ENCODE results near the gene CD151. TPM values are rescaled to one million over a fixed set of nuclear protein-coding genes. Genes with fewer than 3 reads are reported as not detected.

The CD151 gene
- polyA plus RNA-seq, 4 donors: 194 to 242 (median 203) TPM

- DNase-seq (ENCODE audit: low read depth in 4 of 4, low spot score in 3 of 4): no peak
Observed at GRCh38 chr11:796565-797295, 36.0 kb upstream of the CD151 start.

GRCh38 chr11:797296-798092 is 35.3 kb upstream of the CD151 start:
- DNase-seq (ENCODE audit: low read depth in 4 of 4, low spot score in 3 of 4): peak in 1 of 4 donors; percentile 64

GRCh38 chr11:798093-798713 is 34.5 kb upstream of the CD151 start, which contains the start of gene SLC25A22:
SLC25A22 (minus strand) TSS chr11:798281; CDS start chr11:795006, 3,275 bp downstream.
- peak in 1 of 4 donors; percentile 60 for DNase-seq (ENCODE audit: low read depth in 4 of 4, low spot score in 3 of 4)

GRCh38 chr11:799641-800316 is 33.0 kb upstream of the CD151 start:
- DNase-seq (ENCODE audit: low read depth in 4 of 4, low spot score in 3 of 4): no peak

- DNase-seq (ENCODE audit: low read depth in 4 of 4, low spot score in 3 of 4): no peak
Observed at GRCh38 chr11:800473-800872, 32.3 kb upstream of the CD151 start.

- DNase-seq (ENCODE audit: low read depth in 4 of 4, low spot score in 3 of 4): no peak
Observed at GRCh38 chr11:801097-801780, 31.5 kb upstream of the CD151 start.

GRCh38 chr11:802018-802617 is 30.6 kb upstream of the CD151 start:
- no peak for DNase-seq (ENCODE audit: low read depth in 4 of 4, low spot score in 3 of 4)

- no peak for DNase-seq (ENCODE audit: low read depth in 4 of 4, low spot score in 3 of 4)
Observed at GRCh38 chr11:802693-803466, 29.9 kb upstream of the CD151 start.

- no peak for DNase-seq (ENCODE audit: low read depth in 4 of 4, low spot score in 3 of 4)
Observed at GRCh38 chr11:803467-803742, 29.3 kb upstream of the CD151 start.

GRCh38 chr11:803770-804598 is 28.8 kb upstream of the CD151 start:
- no peak for DNase-seq (ENCODE audit: low read depth in 4 of 4, low spot score in 3 of 4)

- DNase-seq (ENCODE audit: low read depth in 4 of 4, low spot score in 3 of 4): no peak
Observed at GRCh38 chr11:804599-804964, 28.2 kb upstream of the CD151 start.

- no peak for DNase-seq (ENCODE audit: low read depth in 4 of 4, low spot score in 3 of 4)
Observed at GRCh38 chr11:808427-809286, 24.1 kb upstream of the CD151 start.

GRCh38 chr11:809287-810039 is 23.3 kb upstream of the CD151 start, which contains the start of gene RPLP2:
RPLP2 (plus strand) TSS chr11:809967; CDS start chr11:810235, 268 bp downstream.
- peak; percentile 95 to 99 (median 96) for DNase-seq (ENCODE audit: low read depth in 4 of 4, low spot score in 3 of 4)

- DNase-seq (ENCODE audit: low read depth in 4 of 4, low spot score in 3 of 4): no peak
Observed at GRCh38 chr11:810040-810567, 22.6 kb upstream of the CD151 start.

GRCh38 chr11:811446-812245 is 21.1 kb upstream of the CD151 start:
- no peak for DNase-seq (ENCODE audit: low read depth in 4 of 4, low spot score in 3 of 4)

- DNase-seq (ENCODE audit: low read depth in 4 of 4, low spot score in 3 of 4): no peak
Observed at GRCh38 chr11:812390-812789, 20.4 kb upstream of the CD151 start.
